HepG2 (cell line): ENCODE data around the gene TUBB4B. TPM values are rescaled to one million over a fixed set of nuclear protein-coding genes. Genes with fewer than 3 reads are reported as not detected.
A peak's percentile ranks its signal among the peaks of the same experiment; 100 is the strongest.

Experiments used
- ATAC-seq: fragments of 200-7000 bp; cut with Tn5 transposase; 3 replicates; pipeline ENCODE4 v1.9.1; 2020; ENCODE audit warnings: mild to moderate bottlenecking, moderate library complexity
- BruUV-seq: library from RNA; stranded (reverse); fragments of 400-500 nt; replicated peaks from 2 replicates; lab custom pipeline; 2021; lab: Mats Ljungman, UMichigan
- CTCF ChIA-PET: fragments of 300-600 bp; formaldehyde crosslinking; extraction: SDS; loops from one replicate; lab custom pipeline; 2021; ENCODE audit warnings: low total read pairs, inconsistent platforms, low intra/inter-chr PET ratio; lab: Yijun Ruan, JAX
- POLR2A ChIA-PET: fragments of 350-600 bp; sonication (Branson Sonifier 250); formaldehyde crosslinking; loops from one replicate; lab custom pipeline; 2020; ENCODE audit warnings: antibody characterized with exemption, inconsistent platforms; lab: Yijun Ruan, JAX
- DNase-seq: peaks from one replicate; pipeline ENCODE4 v3.0.0-alpha.2; 2015; ENCODE audit warnings: low spot score
- FAIRE-seq: peaks from 3 replicates; lab custom pipeline; 2011; peaks lifted over from hg19 to GRCh38; lab: Jason Lieb, UNC
- H2AFZ ChIP-seq: one replicate; pipeline ENCODE4 v1.6.1; 2011; ENCODE audit warnings: low read length, inconsistent platforms
- H3K27ac ChIP-seq: fragments of 300-600 bp; 3 replicates; pipeline ENCODE4 v1.8.0; 2011; ENCODE audit warnings: mixed run types, mild to moderate bottlenecking, mixed read lengths, low read length, inconsistent platforms; ENCODE audit not compliant: insufficient read depth; ENCODE audit errors: extremely low read length
- H3K27me3 ChIP-seq, 2 experiments: fragments of 200-600 bp in 1 of 2; 2 replicates in 1 of 2; 3 replicates in 1 of 2; pipeline versions ENCODE4 v1.6.0 to v1.8.0; 2011; ENCODE audit warnings: low read length in 2 of 2, mild to moderate bottlenecking in 2 of 2, moderate library complexity in 2 of 2, inconsistent platforms in 1 of 2; ENCODE audit not compliant: insufficient read depth in 2 of 2, control insufficient read depth in 1 of 2
- H3K36me3 ChIP-seq, 2 experiments: fragments of 200-600 bp in 1 of 2; replicated peaks in 1 of 2; 2 replicates in 1 of 2; 3 replicates in 1 of 2; pipeline versions ENCODE4 v1.5.1 to v1.8.0; 2011; ENCODE audit warnings: low read length in 2 of 2, inconsistent platforms in 1 of 2; ENCODE audit not compliant: insufficient read depth in 2 of 2, control insufficient read depth in 1 of 2
- H3K4me1 ChIP-seq: 2 replicates; pipeline ENCODE4 v1.5.1; 2012; ENCODE audit warnings: low read length, inconsistent platforms; ENCODE audit not compliant: insufficient read depth
- H3K4me2 ChIP-seq: 2 replicates; pipeline ENCODE4 v1.6.0; 2011; ENCODE audit warnings: low read depth, low read length, inconsistent platforms
- H3K4me3 ChIP-seq, 3 experiments: fragments of 200-600 bp in 1 of 3; sonication (generic), shearing (Covaris generic) in 1 of 3; replicated peaks in 1 of 3; 2 replicates each; pipeline ENCODE4 v1.5.1; 2011 to 2016; ENCODE audit warnings: low read length in 3 of 3, inconsistent platforms in 2 of 3, low read depth in 2 of 3, mild to moderate bottlenecking in 2 of 3, control low read depth in 1 of 3, mixed read lengths in 1 of 3; ENCODE audit not compliant: insufficient read depth in 1 of 3
- H3K79me2 ChIP-seq: one replicate; pipeline ENCODE4 v1.6.1; 2011; ENCODE audit warnings: low read length, inconsistent platforms; ENCODE audit not compliant: insufficient read depth
- H3K9ac ChIP-seq: 2 replicates; pipeline ENCODE4 v1.6.0; 2011; ENCODE audit warnings: mild to moderate bottlenecking, low read depth, low read length, inconsistent platforms; ENCODE audit not compliant: insufficient read depth
- H3K9me3 ChIP-seq: 2 replicates; pipeline ENCODE4 v1.5.1; 2012; ENCODE audit warnings: mild to moderate bottlenecking, low read length
- H4K20me1 ChIP-seq: 2 replicates; pipeline ENCODE4 v1.6.0; 2011; ENCODE audit warnings: inconsistent platforms, mild to moderate bottlenecking, low read length, moderate library complexity; ENCODE audit not compliant: insufficient read depth
- AGO2 ChIP-seq: fragments of 200-400 bp; formaldehyde crosslinking; optimal IDR thresholded peaks from 2 replicates; pipeline ENCODE3; 2017; ENCODE audit warnings: mild to moderate bottlenecking, low read depth, low read length, moderate library complexity
- HDAC1 ChIP-seq: sonication (generic); formaldehyde crosslinking; IDR thresholded peaks from 2 replicates; pipeline ENCODE4 v1.5.1; 2020; ENCODE audit warnings: mild to moderate bottlenecking, missing genetic modification reagents
- JARID2 ChIP-seq: sonication (generic); formaldehyde crosslinking; IDR thresholded peaks from 2 replicates; pipeline ENCODE4 v1.8.1; 2023; ENCODE audit warnings: missing genetic modification reagents, inconsistent platforms; ENCODE audit not compliant: insufficient replicate concordance
- SNRNP70 ChIP-seq: fragments of 200-400 bp; formaldehyde crosslinking; IDR thresholded peaks from 2 replicates; pipeline ENCODE4 v1.6.1; 2017; ENCODE audit warnings: mild to moderate bottlenecking, low read depth, low read length, moderate library complexity
- USF2 ChIP-seq, 2 experiments: sonication (generic) in 1 of 2; formaldehyde crosslinking in 1 of 2; IDR thresholded peaks; 2 replicates each; pipeline versions ENCODE4 v1.5.1 to v1.6.1; 2011 to 2020; ENCODE audit warnings: borderline replicate concordance in 1 of 2, low read depth in 1 of 2, low read length in 1 of 2, mild to moderate bottlenecking in 1 of 2, missing genetic modification reagents in 1 of 2, moderate library complexity in 1 of 2
- ZSCAN29 ChIP-seq: sonication (generic); formaldehyde crosslinking; conservative IDR thresholded peaks from 2 replicates; pipeline ENCODE4 v1.4.0; 2020; ENCODE audit warnings: mild to moderate bottlenecking, missing genetic modification reagents
- WGBS: methylation state at CpG from one replicate; pipeline ENCODE4 v1.1.6; 2017; ENCODE audit warnings: low lambda C conversion rate; 5-methylcytosine and 5-hydroxymethylcytosine counted together
- in situ Hi-C: cut with HindIII; loops from 2 replicates; pipeline ENCODE4 v1.10.0; 2017; ENCODE audit warnings: low pct_unique_long_range_greater_than_20kb; ENCODE audit not compliant: extremely low pct_ligation_motif_present
- intact Hi-C: fragments of 100-400 bp; cut with micrococcal nuclease; formaldehyde crosslinking; loops from one replicate; pipeline ENCODE4 v1.10.0; 2022; ENCODE audit not compliant: unreplicated experiment
- polyA plus RNA-seq, 8 experiments: library from polyadenylated mRNA; depleted of rRNA in 3 of 8; stranded (reverse) in 7 of 8; unstranded in 1 of 8; fragments of >200 nt; fragmentation: Illumina TruSeq in 4 of 8; extraction: Trizol in 4 of 8; gene quantifications; 2 replicates each; pipeline versions ENCODE4 v1.2.1 to v1.2.3, GENCODE V29; 2011 to 2016; ENCODE audit warnings: low read depth in 4 of 8, missing spikeins in 1 of 8, mixed read lengths in 1 of 8; ENCODE audit not compliant: insufficient read depth in 1 of 8
- total RNA-seq, 5 experiments: library from RNA; depleted of rRNA; stranded (reverse); fragments of >200 nt; fragmentation: Illumina TruSeq; extraction: Trizol; gene quantifications; 2 replicates each; pipeline ENCODE4 v1.2.3, GENCODE V29; 2016; ENCODE audit warnings: low read depth in 1 of 5
- TF ChIP-seq, protein P1 (sequence below): sonication (generic); formaldehyde crosslinking; IDR thresholded peaks from 2 replicates; pipeline ENCODE4 v1.5.0; 2020; ENCODE audit warnings: mild to moderate bottlenecking, missing genetic modification reagents
- TF ChIP-seq, protein P2 (sequence below): sonication (generic); formaldehyde crosslinking; IDR thresholded peaks from 2 replicates; pipeline ENCODE4 v1.4.0; 2020; ENCODE audit warnings: missing genetic modification reagents, borderline replicate concordance
- TF ChIP-seq, protein P3 (sequence below): sonication (generic); formaldehyde crosslinking; IDR thresholded peaks from 2 replicates; pipeline ENCODE4 v1.5.0; 2020; ENCODE audit warnings: mild to moderate bottlenecking, missing genetic modification reagents, moderate library complexity

Gene TUBB4B
- total and polyA plus RNA-seq, 2 of the 13 experiments (the other 11 are each of a cell fraction or from before 2014, with no cell fraction given), result 182 to 412 TPM

- no peak for TF ChIP-seq USF2 (IDR thresholded peaks at IDR 0.05; ENCODE audit: low read depth, low read length)
- TF ChIP-seq USF2 (CRISPR knock-in tag; IDR thresholded peaks at IDR 0.05; ENCODE audit: borderline replicate concordance), result no peak
- no peak for TF ChIP-seq ZSCAN29 (CRISPR knock-in tag)
Observed at GRCh38 chr9:137268538-137269201, 27.6 kb downstream of the TUBB4B start (continued).

DNA sequence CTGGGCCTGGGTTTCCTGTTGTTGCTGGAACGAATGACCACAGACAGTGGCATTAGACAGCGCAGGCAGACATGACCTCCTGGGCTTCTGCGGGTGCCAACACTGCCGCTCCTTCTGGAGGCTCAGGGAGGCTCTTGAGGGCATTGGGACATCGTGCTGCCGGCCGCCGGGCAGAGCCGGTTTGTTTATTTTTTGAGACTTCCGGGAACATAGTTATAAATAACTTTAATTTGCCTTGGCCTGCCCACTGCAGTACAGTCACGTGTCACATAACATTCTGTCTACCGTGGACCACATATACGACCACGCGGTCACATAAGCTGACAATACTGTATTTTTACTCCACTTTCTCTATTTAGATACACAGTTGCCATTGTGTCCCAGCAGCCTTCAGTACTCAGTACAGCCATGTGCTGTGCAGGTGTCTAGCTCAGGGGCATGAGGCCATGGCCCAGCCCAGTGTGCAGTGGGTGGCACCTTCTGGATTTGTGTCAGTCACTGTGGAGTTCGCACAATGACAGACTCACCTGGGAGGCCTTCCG, 28.2 kb downstream of the TUBB4B start:
- no peak for FAIRE-seq
- no peaks in the 10 kb centered on the region for H3K79me2 ChIP-seq
- intact Hi-C loops, result no loop called here
- H3K9ac ChIP-seq, result no peak overlapping the region
- no peaks in the 10 kb centered on the region; the same call in 1 of the 2 replicates for H4K20me1 ChIP-seq
- H3K27ac ChIP-seq, result peak overlapping the region; percentile 63
- no peak overlapping the region for H3K4me3 ChIP-seq
- no TSS peak for BruUV-seq
- no peak overlapping the region for H2AFZ ChIP-seq
- no peaks in the 10 kb centered on the region for H3K27me3 ChIP-seq
- ChIA-PET CTCF (no interaction called here), POLR2A (interaction anchor here (1.1 to 3.4 kb wide), 3 partner anchors 8 to 29 kb away, joined by 3 to 11 read pairs (median 11); partner anchors contain the start of genes TOR4A and TUBB4B)
- no peak overlapping the region for H3K4me2 ChIP-seq
- in situ Hi-C loops, result no loop called here
- peaks cover 19% of the 10 kb centered on the region for H3K4me1 ChIP-seq
- no peak for ATAC-seq
- H3K9me3 ChIP-seq, result no peaks in the 10 kb centered on the region
- WGBS, result 99% methylated on average over 16 of the region's 17 CpGs
- no peak for DNase-seq
- peaks cover 20 to 39% of the 10 kb centered on the region in 2 experiments; a peak in 4 of 5 replicates for H3K36me3 ChIP-seq
- TF ChIP-seq HDAC1 (no peak), SNRNP70 (no peak), AGO2 (no peak), JARID2 (CRISPR knock-in tag) (no peak)
- TF ChIP-seq, protein P1, sequence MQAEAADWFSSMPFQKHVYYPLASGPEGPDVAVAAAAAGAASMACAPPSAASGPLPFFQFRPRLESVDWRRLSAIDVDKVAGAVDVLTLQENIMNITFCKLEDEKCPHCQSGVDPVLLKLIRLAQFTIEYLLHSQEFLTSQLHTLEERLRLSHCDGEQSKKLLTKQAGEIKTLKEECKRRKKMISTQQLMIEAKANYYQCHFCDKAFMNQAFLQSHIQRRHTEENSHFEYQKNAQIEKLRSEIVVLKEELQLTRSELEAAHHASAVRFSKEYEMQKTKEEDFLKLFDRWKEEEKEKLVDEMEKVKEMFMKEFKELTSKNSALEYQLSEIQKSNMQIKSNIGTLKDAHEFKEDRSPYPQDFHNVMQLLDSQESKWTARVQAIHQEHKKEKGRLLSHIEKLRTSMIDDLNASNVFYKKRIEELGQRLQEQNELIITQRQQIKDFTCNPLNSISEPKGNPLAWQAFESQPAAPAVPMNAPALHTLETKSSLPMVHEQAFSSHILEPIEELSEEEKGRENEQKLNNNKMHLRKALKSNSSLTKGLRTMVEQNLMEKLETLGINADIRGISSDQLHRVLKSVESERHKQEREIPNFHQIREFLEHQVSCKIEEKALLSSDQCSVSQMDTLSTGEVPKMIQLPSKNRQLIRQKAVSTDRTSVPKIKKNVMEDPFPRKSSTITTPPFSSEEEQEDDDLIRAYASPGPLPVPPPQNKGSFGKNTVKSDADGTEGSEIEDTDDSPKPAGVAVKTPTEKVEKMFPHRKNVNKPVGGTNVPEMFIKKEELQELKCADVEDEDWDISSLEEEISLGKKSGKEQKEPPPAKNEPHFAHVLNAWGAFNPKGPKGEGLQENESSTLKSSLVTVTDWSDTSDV (CRISPR knock-in tag), result no peak
- TF ChIP-seq, protein P2, sequence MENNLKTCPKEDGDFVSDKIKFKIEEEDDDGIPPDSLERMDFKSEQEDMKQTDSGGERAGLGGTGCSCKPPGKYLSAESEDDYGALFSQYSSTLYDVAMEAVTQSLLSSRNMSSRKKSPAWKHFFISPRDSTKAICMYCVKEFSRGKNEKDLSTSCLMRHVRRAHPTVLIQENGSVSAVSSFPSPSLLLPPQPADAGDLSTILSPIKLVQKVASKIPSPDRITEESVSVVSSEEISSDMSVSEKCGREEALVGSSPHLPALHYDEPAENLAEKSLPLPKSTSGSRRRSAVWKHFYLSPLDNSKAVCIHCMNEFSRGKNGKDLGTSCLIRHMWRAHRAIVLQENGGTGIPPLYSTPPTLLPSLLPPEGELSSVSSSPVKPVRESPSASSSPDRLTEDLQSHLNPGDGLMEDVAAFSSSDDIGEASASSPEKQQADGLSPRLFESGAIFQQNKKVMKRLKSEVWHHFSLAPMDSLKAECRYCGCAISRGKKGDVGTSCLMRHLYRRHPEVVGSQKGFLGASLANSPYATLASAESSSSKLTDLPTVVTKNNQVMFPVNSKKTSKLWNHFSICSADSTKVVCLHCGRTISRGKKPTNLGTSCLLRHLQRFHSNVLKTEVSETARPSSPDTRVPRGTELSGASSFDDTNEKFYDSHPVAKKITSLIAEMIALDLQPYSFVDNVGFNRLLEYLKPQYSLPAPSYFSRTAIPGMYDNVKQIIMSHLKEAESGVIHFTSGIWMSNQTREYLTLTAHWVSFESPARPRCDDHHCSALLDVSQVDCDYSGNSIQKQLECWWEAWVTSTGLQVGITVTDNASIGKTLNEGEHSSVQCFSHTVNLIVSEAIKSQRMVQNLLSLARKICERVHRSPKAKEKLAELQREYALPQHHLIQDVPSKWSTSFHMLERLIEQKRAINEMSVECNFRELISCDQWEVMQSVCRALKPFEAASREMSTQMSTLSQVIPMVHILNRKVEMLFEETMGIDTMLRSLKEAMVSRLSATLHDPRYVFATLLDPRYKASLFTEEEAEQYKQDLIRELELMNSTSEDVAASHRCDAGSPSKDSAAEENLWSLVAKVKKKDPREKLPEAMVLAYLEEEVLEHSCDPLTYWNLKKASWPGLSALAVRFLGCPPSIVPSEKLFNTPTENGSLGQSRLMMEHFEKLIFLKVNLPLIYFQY (CRISPR knock-in tag), result no peak
- TF ChIP-seq, protein P3, sequence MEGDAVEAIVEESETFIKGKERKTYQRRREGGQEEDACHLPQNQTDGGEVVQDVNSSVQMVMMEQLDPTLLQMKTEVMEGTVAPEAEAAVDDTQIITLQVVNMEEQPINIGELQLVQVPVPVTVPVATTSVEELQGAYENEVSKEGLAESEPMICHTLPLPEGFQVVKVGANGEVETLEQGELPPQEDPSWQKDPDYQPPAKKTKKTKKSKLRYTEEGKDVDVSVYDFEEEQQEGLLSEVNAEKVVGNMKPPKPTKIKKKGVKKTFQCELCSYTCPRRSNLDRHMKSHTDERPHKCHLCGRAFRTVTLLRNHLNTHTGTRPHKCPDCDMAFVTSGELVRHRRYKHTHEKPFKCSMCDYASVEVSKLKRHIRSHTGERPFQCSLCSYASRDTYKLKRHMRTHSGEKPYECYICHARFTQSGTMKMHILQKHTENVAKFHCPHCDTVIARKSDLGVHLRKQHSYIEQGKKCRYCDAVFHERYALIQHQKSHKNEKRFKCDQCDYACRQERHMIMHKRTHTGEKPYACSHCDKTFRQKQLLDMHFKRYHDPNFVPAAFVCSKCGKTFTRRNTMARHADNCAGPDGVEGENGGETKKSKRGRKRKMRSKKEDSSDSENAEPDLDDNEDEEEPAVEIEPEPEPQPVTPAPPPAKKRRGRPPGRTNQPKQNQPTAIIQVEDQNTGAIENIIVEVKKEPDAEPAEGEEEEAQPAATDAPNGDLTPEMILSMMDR (CRISPR knock-in tag), result no peak
